SK-N-MC (cell line): Measurements from ENCODE around the gene SZT2.

Experiments used
- EZH2 ChIP-seq: fragments of 200-600 bp; sonication (generic); IDR thresholded peaks from one replicate; pipeline ENCODE4 v1.6.1; 2017; ENCODE audit warnings: antibody characterized with exemption
- FOXP2 ChIP-seq: optimal IDR thresholded peaks from 2 replicates; pipeline ENCODE3; 2011; ENCODE audit warnings: mild to moderate bottlenecking, moderate library complexity; ENCODE audit not compliant: insufficient read depth; ENCODE audit errors: extremely low read length, control extremely low read depth
- POLR2AphosphoS5 ChIP-seq: IDR thresholded peaks from 2 replicates; pipeline ENCODE4 v1.6.1; 2012; ENCODE audit warnings: mild to moderate bottlenecking, low read depth, low read length, borderline replicate concordance

- TF ChIP-seq EZH2 (no peak), POLR2AphosphoS5 (no peak), FOXP2 (no peak)
These were observed 88.0 kb downstream of the SZT2 start for GRCh38 chr1:43477716-43478115.
